Right atrium auricular region (tissue), 2 donors: ENCODE results near the gene RAD51B. TPM values are rescaled to one million over a fixed set of nuclear protein-coding genes. Genes with fewer than 3 reads are reported as not detected.

ENCODE experiments used
- DNase-seq: peaks from one replicate; pipeline ENCODE4 v3.0.0-alpha.2; 2019; ENCODE audit warnings: low spot score
- H3K27ac ChIP-seq, 2 donors: fragments of 200-600 bp; sonication (generic); 1 replicate in 1 of 2; 2 replicates in 1 of 2; pipeline ENCODE4 v1.5.1; 2016 to 2019
- H3K27me3 ChIP-seq, 2 donors: fragments of 200-600 bp; sonication (generic); one replicate each; pipeline versions ENCODE4 v1.5.1 to v1.6.0; 2017 to 2019
- H3K36me3 ChIP-seq: fragments of 200-600 bp; sonication (generic); one replicate; pipeline ENCODE4 v1.5.1; 2016
- H3K4me1 ChIP-seq, 2 donors: fragments of 200-600 bp; sonication (generic); one replicate each; pipeline versions ENCODE4 v1.5.1 to v1.6.0; 2017 to 2019
- H3K4me3 ChIP-seq, 2 donors: fragments of 200-600 bp; sonication (generic); 1 replicate in 1 of 2; 2 replicates in 1 of 2; pipeline ENCODE4 v1.5.1; 2017 to 2019; ENCODE audit warnings: mild to moderate bottlenecking in 1 of 2, moderate library complexity in 1 of 2
- H3K9me3 ChIP-seq, 2 donors: fragments of 200-600 bp; sonication (generic); one replicate each; pipeline ENCODE4 v1.5.1; 2019
- total RNA-seq, 2 donors: library from RNA; depleted of rRNA; stranded (reverse); fragments of >200 nt; gene quantifications; one replicate each; pipeline ENCODE4 v1.1.0, GENCODE V29; 2016
- TF ChIP-seq, protein P1 (sequence below), 2 donors: fragments of 200-600 bp; sonication (generic); IDR thresholded peaks; one replicate each; pipeline ENCODE4 v1.5.1; 2019; ENCODE audit warnings: antibody characterized with exemption in 2 of 2

The RAD51B gene
- total RNA-seq, 2 donors from 2014 or later, result 1.2 to 1.5 TPM

DNA sequence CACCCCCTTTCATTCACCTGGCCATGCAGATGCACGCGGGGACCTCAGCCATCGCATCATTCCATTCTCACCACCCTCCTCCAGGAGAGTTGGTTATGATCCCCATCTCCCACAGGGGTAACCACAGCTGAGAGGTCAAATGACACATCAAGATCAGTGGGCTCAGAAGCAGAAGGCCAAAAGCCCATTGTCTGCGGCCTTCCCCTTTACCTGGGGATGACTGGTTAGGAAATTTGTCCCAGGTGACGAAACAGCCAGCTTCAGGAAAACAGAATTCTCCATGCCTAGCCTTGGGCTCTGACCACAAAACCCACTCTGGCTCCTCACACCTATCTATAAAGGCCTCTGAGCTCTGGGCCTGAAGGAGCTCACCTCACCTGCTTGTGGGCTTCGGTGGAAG is 937.2 kb downstream of the RAD51B start:
- DNase-seq, result no peak
- H3K27ac ChIP-seq, result no peak overlapping the region
- H3K4me1 ChIP-seq, result peaks cover 0 to 35% of the 10 kb centered on the region in 2 donors
- H3K27me3 ChIP-seq, result no peaks in the 10 kb centered on the region
- H3K36me3 ChIP-seq, result no peaks in the 10 kb centered on the region
- no peak overlapping the region for H3K4me3 ChIP-seq
- TF ChIP-seq, protein P1, sequence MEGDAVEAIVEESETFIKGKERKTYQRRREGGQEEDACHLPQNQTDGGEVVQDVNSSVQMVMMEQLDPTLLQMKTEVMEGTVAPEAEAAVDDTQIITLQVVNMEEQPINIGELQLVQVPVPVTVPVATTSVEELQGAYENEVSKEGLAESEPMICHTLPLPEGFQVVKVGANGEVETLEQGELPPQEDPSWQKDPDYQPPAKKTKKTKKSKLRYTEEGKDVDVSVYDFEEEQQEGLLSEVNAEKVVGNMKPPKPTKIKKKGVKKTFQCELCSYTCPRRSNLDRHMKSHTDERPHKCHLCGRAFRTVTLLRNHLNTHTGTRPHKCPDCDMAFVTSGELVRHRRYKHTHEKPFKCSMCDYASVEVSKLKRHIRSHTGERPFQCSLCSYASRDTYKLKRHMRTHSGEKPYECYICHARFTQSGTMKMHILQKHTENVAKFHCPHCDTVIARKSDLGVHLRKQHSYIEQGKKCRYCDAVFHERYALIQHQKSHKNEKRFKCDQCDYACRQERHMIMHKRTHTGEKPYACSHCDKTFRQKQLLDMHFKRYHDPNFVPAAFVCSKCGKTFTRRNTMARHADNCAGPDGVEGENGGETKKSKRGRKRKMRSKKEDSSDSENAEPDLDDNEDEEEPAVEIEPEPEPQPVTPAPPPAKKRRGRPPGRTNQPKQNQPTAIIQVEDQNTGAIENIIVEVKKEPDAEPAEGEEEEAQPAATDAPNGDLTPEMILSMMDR (IDR thresholded peaks at IDR 0.05), result no peak
- H3K9me3 ChIP-seq, result no peaks in the 10 kb centered on the region

DNA sequence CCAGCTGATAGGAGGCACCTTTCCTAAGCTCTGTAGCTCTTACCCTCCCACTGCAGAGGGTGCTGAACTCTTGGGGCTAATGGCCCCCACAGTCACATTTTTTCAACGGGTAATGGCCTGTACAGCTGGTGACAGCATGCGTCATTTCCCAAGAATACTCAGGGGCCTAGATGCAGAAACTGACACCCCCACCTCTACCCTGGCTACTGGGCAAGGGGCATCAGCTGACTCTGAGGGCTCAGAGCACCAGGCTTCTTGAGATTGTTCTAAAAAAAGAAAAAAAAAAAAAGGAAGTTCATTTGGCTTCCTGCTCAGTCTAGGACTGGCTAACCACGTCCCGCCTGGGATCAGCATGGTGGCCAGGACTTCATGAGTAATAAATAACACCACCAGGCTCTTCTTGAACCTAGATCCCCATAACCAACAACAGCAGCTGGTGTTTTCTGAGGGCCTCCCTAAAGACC is 938.1 kb downstream of the RAD51B start:
- Histone ChIP-seq H3K36me3 (no peaks in the 10 kb centered on the region), H3K27ac (no peak overlapping the region), H3K4me1 (peaks cover 0 to 43% of the 10 kb centered on the region in 2 donors), H3K9me3 (no peaks in the 10 kb centered on the region), H3K27me3 (no peaks in the 10 kb centered on the region), H3K4me3 (no peak overlapping the region)
- no peak for DNase-seq
- TF ChIP-seq, protein P1 (IDR thresholded peaks at IDR 0.05), result no peak

- DNase-seq, result no peak
These were observed 938.7 kb downstream of the RAD51B start for GRCh38 chr14:68758301-68758700.

DNA sequence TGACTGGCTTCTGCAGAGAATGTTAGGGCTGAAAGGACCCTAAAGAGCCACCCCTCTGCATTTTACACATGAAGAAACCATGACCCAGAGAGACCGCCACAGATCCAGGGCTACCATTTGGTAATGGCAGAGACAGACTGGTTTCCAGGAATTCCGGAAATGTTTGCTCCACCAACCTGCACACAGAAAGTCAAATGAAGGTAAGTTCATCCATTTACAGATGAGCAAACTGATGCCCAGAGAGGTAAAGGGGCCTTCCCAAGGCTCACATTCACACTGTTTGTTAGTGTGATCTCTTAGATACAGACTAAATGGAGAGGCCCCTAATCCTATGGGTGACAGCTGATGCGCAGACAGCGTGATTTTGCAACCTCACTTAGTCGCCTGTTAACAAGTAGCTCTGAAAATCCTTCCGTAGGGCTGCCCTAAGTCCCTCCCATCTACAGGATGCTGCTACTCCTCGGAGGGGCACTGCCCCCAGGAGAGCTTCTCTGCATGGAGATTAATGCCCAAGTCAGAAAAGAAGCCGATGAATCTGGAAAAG is 939.5 kb downstream of the RAD51B start:
- H3K27me3 ChIP-seq, result no peaks in the 10 kb centered on the region
- H3K4me3 ChIP-seq, result no peak overlapping the region
- DNase-seq, result no peak
- no peak overlapping the region for H3K27ac ChIP-seq
- H3K36me3 ChIP-seq, result no peaks in the 10 kb centered on the region
- H3K9me3 ChIP-seq, result no peaks in the 10 kb centered on the region
- TF ChIP-seq, protein P1 (IDR thresholded peaks at IDR 0.05), result no peak
- H3K4me1 ChIP-seq, result peaks cover 0 to 55% of the 10 kb centered on the region in 2 donors

More at GRCh38 chr14:68758301-68758700, 938.7 kb downstream of the RAD51B start:
- H3K27me3 ChIP-seq, result no peaks in the 10 kb centered on the region
- H3K36me3 ChIP-seq, result no peaks in the 10 kb centered on the region
- H3K27ac ChIP-seq, result peak overlapping the region in 1 of 2 donors; percentile 12
- no peaks in the 10 kb centered on the region for H3K9me3 ChIP-seq
- no peak overlapping the region for H3K4me3 ChIP-seq
- H3K4me1 ChIP-seq, result peaks cover 0 to 49% of the 10 kb centered on the region in 2 donors
- TF ChIP-seq, protein P1 (IDR thresholded peaks at IDR 0.05), result no peak

DNA sequence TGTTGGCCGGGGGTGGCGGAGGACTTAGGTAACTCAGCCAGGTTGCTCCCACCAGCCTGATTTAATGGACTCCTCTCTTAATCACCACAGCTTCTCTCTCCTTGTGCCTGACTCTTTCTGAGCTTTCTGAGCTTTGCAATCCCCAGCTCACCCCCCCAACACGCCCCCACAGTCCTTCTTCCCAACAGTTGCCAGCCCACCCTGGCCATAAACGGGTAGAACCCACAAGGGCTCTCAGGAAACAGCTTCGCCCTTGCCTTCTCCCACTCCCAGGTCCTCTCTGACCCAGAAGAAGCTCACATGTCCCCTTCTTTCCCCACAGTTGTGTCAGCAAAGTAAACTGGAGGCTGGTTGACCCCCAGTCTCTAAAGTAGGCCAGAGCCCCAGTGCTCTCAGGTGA is 940.4 kb downstream of the RAD51B start:
- peaks cover 0 to 53% of the 10 kb centered on the region in 2 donors for H3K4me1 ChIP-seq
- TF ChIP-seq, protein P1 (IDR thresholded peaks at IDR 0.05), result no peak
- H3K27me3 ChIP-seq, result no peaks in the 10 kb centered on the region
- H3K4me3 ChIP-seq, result no peak overlapping the region
- H3K9me3 ChIP-seq, result no peaks in the 10 kb centered on the region
- H3K36me3 ChIP-seq, result no peaks in the 10 kb centered on the region
- no peak overlapping the region for H3K27ac ChIP-seq
- no peak for DNase-seq

DNA sequence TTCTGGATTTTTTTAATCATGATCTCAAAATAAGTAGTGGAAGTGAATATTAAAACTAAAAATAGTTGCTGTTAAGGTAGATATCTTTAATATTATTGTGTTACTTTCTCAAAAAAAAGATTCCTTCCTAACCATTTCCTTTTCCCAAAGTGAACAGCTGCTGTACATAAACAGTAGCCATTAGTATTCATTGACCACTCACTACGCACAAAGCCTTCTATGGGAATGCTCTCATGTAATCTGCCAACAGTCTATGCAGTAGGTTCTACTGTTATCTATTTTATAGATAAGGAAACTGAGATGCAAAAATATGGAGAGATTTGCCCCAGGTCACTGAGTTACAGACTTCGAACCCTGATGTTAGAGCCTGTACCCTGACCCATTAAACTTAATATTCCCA is 941.2 kb downstream of the RAD51B start:
- Histone ChIP-seq H3K4me3 (no peak overlapping the region), H3K9me3 (no peaks in the 10 kb centered on the region), H3K4me1 (peaks cover 0 to 53% of the 10 kb centered on the region in 2 donors), H3K27me3 (no peaks in the 10 kb centered on the region), H3K27ac (no peak overlapping the region), H3K36me3 (no peaks in the 10 kb centered on the region)
- no peak for DNase-seq
- TF ChIP-seq, protein P1 (IDR thresholded peaks at IDR 0.05), result no peak
